Measurements from ENCODE around the gene DNAH9. TPM values are rescaled to one million over a fixed set of nuclear protein-coding genes. Genes with fewer than 3 reads are reported as not detected.

Gene DNAH9
- total RNA-seq, 4 donors from 2014 or later, result not detected

DNA sequence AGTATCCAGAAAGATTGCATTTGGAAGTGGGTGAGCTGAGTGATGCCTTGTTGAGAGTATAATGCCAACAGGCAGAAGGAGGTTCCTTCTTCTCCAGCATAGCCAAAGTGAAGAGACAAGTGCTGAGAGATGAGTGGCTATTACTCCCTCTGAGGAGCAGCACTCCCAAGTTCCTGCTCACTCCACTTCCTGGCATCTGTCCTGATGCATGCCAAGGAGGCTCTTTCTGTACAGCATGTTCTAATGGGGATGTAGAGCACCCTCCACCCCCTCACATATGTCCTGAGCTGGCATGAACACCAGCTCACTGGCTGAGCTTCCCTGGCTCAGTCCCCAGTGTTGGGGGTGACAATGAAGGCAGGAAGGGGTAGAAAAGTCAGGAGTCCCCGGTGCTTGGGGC is 44.2 kb upstream of the DNAH9 start:
- no peaks in the 10 kb centered on the region for H3K4me1 ChIP-seq
- no peaks in the 10 kb centered on the region for H3K27me3 ChIP-seq
- H3K27ac ChIP-seq, result no peak overlapping the region
- DNase-seq, result no peak
- H3K4me3 ChIP-seq, result no peak overlapping the region
- intact Hi-C loops (cut with DNase I; ENCODE audit: low total_unique reads), result no loop called here
- TF ChIP-seq, protein P1, sequence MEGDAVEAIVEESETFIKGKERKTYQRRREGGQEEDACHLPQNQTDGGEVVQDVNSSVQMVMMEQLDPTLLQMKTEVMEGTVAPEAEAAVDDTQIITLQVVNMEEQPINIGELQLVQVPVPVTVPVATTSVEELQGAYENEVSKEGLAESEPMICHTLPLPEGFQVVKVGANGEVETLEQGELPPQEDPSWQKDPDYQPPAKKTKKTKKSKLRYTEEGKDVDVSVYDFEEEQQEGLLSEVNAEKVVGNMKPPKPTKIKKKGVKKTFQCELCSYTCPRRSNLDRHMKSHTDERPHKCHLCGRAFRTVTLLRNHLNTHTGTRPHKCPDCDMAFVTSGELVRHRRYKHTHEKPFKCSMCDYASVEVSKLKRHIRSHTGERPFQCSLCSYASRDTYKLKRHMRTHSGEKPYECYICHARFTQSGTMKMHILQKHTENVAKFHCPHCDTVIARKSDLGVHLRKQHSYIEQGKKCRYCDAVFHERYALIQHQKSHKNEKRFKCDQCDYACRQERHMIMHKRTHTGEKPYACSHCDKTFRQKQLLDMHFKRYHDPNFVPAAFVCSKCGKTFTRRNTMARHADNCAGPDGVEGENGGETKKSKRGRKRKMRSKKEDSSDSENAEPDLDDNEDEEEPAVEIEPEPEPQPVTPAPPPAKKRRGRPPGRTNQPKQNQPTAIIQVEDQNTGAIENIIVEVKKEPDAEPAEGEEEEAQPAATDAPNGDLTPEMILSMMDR (IDR thresholded peaks at IDR 0.05 in 4 of 5, conservative IDR thresholded peaks at IDR 0.05 in 1 of 5), result no peak
- TF ChIP-seq POLR2A (IDR thresholded peaks at IDR 0.05), result no peak
- H3K36me3 ChIP-seq, result no peaks in the 10 kb centered on the region
- in situ Hi-C loops (cut with MboI; ENCODE audit: low sequenced_read_pairs in 4 of 4), result no loop called here
- H3K9me3 ChIP-seq, result no peaks in the 10 kb centered on the region
- no peak for ATAC-seq

DNA sequence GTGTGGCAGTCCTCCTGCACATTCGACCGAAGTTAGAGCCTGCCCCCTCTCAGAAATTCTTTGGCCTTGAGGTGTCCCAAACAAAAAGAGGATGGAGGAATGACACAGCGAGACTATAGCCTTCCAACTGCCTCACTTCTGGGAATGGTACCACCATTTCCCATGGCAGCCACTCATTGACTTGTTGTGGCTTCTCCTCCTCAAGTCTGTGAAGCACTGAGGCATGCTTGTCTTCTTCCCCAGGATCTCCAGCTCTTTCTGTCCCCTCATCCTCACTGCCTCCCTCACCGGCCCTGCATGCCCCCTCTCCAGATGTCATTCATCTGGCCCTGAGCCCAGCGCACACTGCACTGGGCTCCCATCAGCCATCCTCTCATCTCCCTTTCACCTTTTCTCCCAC is 43.7 kb upstream of the DNAH9 start:
- intact Hi-C loops (cut with DNase I; ENCODE audit: low total_unique reads), result no loop called here
- DNase-seq (no peak), ATAC-seq (no peak)
- Histone ChIP-seq H3K4me3 (no peak overlapping the region), H3K27ac (no peak overlapping the region), H3K27me3 (no peaks in the 10 kb centered on the region), H3K9me3 (no peaks in the 10 kb centered on the region), H3K4me1 (no peaks in the 10 kb centered on the region), H3K36me3 (no peaks in the 10 kb centered on the region)
- in situ Hi-C loops (cut with MboI; ENCODE audit: low sequenced_read_pairs in 4 of 4), result no loop called here
- TF ChIP-seq, protein P1 (IDR thresholded peaks at IDR 0.05 in 4 of 5, conservative IDR thresholded peaks at IDR 0.05 in 1 of 5), result no peak
- TF ChIP-seq POLR2A (IDR thresholded peaks at IDR 0.05), result no peak

DNA sequence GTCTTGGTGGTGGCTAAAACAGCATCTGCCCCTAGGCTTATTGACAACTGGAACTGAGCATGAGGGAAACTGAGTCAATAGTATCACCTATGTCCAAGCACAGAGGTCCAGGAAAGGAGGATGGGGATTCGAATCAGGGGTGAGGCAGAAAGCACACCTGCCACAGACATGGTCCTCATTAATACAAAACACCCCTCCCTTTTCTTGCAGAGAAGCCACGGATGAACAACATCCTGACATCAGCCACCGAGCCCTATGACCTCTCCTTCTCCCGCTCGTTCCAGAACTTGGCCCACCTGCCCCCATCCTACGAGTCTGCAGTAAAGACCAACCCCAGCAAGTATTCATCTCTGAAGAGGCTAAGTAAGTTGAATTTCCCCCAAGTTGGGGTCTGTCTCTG is 42.7 kb upstream of the DNAH9 start:
- TF ChIP-seq, protein P1 (IDR thresholded peaks at IDR 0.05 in 4 of 5, conservative IDR thresholded peaks at IDR 0.05 in 1 of 5), result no peak
- no peak for TF ChIP-seq POLR2A (IDR thresholded peaks at IDR 0.05)
- no peaks in the 10 kb centered on the region for H3K9me3 ChIP-seq
- intact Hi-C loops (cut with DNase I; ENCODE audit: low total_unique reads) (no loop called here), in situ Hi-C loops (cut with MboI; ENCODE audit: low sequenced_read_pairs in 4 of 4) (no loop called here)
- H3K36me3 ChIP-seq, result no peaks in the 10 kb centered on the region
- no peak overlapping the region for H3K27ac ChIP-seq
- ATAC-seq (no peak), DNase-seq (no peak)
- no peaks in the 10 kb centered on the region for H3K4me1 ChIP-seq
- no peak overlapping the region for H3K4me3 ChIP-seq
- no peaks in the 10 kb centered on the region for H3K27me3 ChIP-seq

DNA sequence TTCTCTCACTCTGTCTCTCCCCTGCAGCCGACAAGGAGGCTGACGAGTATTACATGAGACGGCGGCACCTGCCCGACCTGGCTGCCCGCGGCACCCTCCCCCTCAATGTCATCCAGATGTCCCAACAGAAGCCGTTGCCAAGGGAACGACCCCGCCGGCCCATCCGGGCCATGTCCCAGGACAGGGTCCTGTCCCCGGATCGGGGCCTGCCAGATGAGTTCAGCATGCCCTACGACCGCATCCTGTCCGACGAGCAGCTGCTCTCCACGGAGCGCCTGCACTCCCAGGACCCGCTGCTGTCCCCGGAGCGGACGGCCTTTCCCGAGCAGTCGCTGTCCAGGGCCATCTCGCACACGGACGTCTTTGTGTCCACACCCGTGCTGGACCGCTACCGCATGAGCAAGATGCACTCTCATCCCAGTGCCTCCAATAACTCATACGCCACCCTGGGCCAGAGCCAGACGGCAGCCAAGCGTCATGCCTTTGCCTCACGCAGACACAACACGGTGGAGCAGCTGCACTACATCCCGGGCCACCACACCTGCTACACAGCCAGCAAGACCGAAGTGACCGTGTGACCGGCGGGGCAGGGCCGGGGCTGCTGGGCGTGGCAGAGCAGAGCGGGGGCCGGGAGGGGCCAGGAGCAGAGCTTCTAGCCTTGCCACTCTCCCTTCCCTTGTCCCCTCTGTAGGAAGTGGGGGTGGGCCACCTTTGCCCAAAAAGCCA is 40.4 kb upstream of the DNAH9 start:
- no peak overlapping the region for H3K27ac ChIP-seq
- no peak overlapping the region for H3K4me3 ChIP-seq
- intact Hi-C loops (cut with DNase I; ENCODE audit: low total_unique reads) (no loop called here), in situ Hi-C loops (cut with MboI; ENCODE audit: low sequenced_read_pairs in 4 of 4) (no loop called here)
- no peak for ATAC-seq
- H3K27me3 ChIP-seq, result no peaks in the 10 kb centered on the region
- TF ChIP-seq, protein P1 (IDR thresholded peaks at IDR 0.05 in 4 of 5, conservative IDR thresholded peaks at IDR 0.05 in 1 of 5), result no peak
- no peak for TF ChIP-seq POLR2A (IDR thresholded peaks at IDR 0.05)
- no peaks in the 10 kb centered on the region for H3K4me1 ChIP-seq
- no peak for DNase-seq
- H3K9me3 ChIP-seq, result no peaks in the 10 kb centered on the region
- no peaks in the 10 kb centered on the region for H3K36me3 ChIP-seq

All from gastrocnemius medialis (tissue), 4 donors.